ENCODE results near the gene PRAMEF18. TPM values are rescaled to one million over a fixed set of nuclear protein-coding genes. Genes with fewer than 3 reads are reported as not detected.
"Not testable (repeated sequence)": the region's sequence is repeated elsewhere in the genome, so short reads cannot be mapped to it uniquely, and the experiment has no call there.

PRAMEF18 gene
- total RNA-seq: not detected in 2 replicates
- long read RNA-seq: 0 reads

- DNase-seq (ENCODE audit: low read depth, low spot score); H3K4me3 Mint-ChIP-seq; H3K27ac Mint-ChIP-seq (ENCODE audit: unreplicated experiment); H3K4me1 Mint-ChIP-seq; H3K36me3 Mint-ChIP-seq (ENCODE audit: low read depth); H3K27me3 Mint-ChIP-seq (ENCODE audit: low read depth): not testable (repeated sequence)
- H3K9me3 Mint-ChIP-seq: peaks cover 14% of the 10 kb centered on the region
Observed at GRCh38 chr1:13225675-13226204, at the start of gene PRAMEF18. TSS of gene PRAMEF18 (minus strand) at chr1:13226154. CDS start at chr1:13226106, 48 bp downstream.

GRCh38 chr1:13265124-13265523, 39.2 kb upstream of the PRAMEF18 start:
- not testable (repeated sequence) for H3K9me3 Mint-ChIP-seq; H3K4me1 Mint-ChIP-seq; H3K4me3 Mint-ChIP-seq; H3K36me3 Mint-ChIP-seq (ENCODE audit: low read depth); H3K27ac Mint-ChIP-seq (ENCODE audit: unreplicated experiment); DNase-seq (ENCODE audit: low read depth, low spot score); H3K27me3 Mint-ChIP-seq (ENCODE audit: low read depth)

GRCh38 chr1:13253898-13254297, 27.9 kb upstream of the PRAMEF18 start, which contains the start of gene PRAMEF5:
TSS of gene PRAMEF5 (plus strand) at chr1:13254198. CDS start at chr1:13259269, 5,071 bp downstream.
- H3K4me1 Mint-ChIP-seq; H3K36me3 Mint-ChIP-seq (ENCODE audit: low read depth); H3K27me3 Mint-ChIP-seq (ENCODE audit: low read depth): not testable (repeated sequence)

GRCh38 chr1:13247122-13247521, 21.2 kb upstream of the PRAMEF18 start:
- H3K27me3 Mint-ChIP-seq (ENCODE audit: low read depth); H3K4me1 Mint-ChIP-seq; H3K27ac Mint-ChIP-seq (ENCODE audit: unreplicated experiment); DNase-seq (ENCODE audit: low read depth, low spot score); H3K4me3 Mint-ChIP-seq: not testable (repeated sequence)
- Mint-ChIP-seq H3K9me3 (peaks cover 14% of the 10 kb centered on the region), H3K36me3 (ENCODE audit: low read depth) (peaks cover 10% of the 10 kb centered on the region)

More at GRCh38 chr1:13253898-13254297, 27.9 kb upstream of the PRAMEF18 start, which contains the start of gene PRAMEF5:
- H3K9me3 Mint-ChIP-seq; H3K4me3 Mint-ChIP-seq; H3K27ac Mint-ChIP-seq (ENCODE audit: unreplicated experiment); DNase-seq (ENCODE audit: low read depth, low spot score): not testable (repeated sequence)

GRCh38 chr1:13246554-13246871, 20.6 kb upstream of the PRAMEF18 start:
- H3K27me3 Mint-ChIP-seq (ENCODE audit: low read depth); H3K27ac Mint-ChIP-seq (ENCODE audit: unreplicated experiment); DNase-seq (ENCODE audit: low read depth, low spot score); H3K4me3 Mint-ChIP-seq; H3K4me1 Mint-ChIP-seq: not testable (repeated sequence)
- Mint-ChIP-seq H3K9me3 (peaks cover 14% of the 10 kb centered on the region), H3K36me3 (ENCODE audit: low read depth) (peaks cover 10% of the 10 kb centered on the region)

GRCh38 chr1:13245841-13246553, 20.0 kb upstream of the PRAMEF18 start:
- H3K27me3 Mint-ChIP-seq (ENCODE audit: low read depth); DNase-seq (ENCODE audit: low read depth, low spot score); H3K4me1 Mint-ChIP-seq; H3K4me3 Mint-ChIP-seq; H3K27ac Mint-ChIP-seq (ENCODE audit: unreplicated experiment): not testable (repeated sequence)
- Mint-ChIP-seq H3K36me3 (ENCODE audit: low read depth) (peaks cover 10% of the 10 kb centered on the region), H3K9me3 (peaks cover 14% of the 10 kb centered on the region)

GRCh38 chr1:13243536-13244263, 17.7 kb upstream of the PRAMEF18 start:
- peaks cover 10% of the 10 kb centered on the region for H3K36me3 Mint-ChIP-seq (ENCODE audit: low read depth)
- not testable (repeated sequence) for DNase-seq (ENCODE audit: low read depth, low spot score); H3K4me1 Mint-ChIP-seq; H3K27me3 Mint-ChIP-seq (ENCODE audit: low read depth); H3K27ac Mint-ChIP-seq (ENCODE audit: unreplicated experiment); H3K4me3 Mint-ChIP-seq
- H3K9me3 Mint-ChIP-seq: peaks cover 16% of the 10 kb centered on the region

GRCh38 chr1:13239633-13240032, 13.7 kb upstream of the PRAMEF18 start:
- not testable (repeated sequence) for H3K27ac Mint-ChIP-seq (ENCODE audit: unreplicated experiment); H3K27me3 Mint-ChIP-seq (ENCODE audit: low read depth); H3K36me3 Mint-ChIP-seq (ENCODE audit: low read depth); DNase-seq (ENCODE audit: low read depth, low spot score); H3K4me1 Mint-ChIP-seq; H3K4me3 Mint-ChIP-seq; H3K9me3 Mint-ChIP-seq

- not testable (repeated sequence) for H3K4me3 Mint-ChIP-seq; H3K4me1 Mint-ChIP-seq; H3K9me3 Mint-ChIP-seq; H3K27me3 Mint-ChIP-seq (ENCODE audit: low read depth); DNase-seq (ENCODE audit: low read depth, low spot score); H3K36me3 Mint-ChIP-seq (ENCODE audit: low read depth); H3K27ac Mint-ChIP-seq (ENCODE audit: unreplicated experiment)
Observed at GRCh38 chr1:13237572-13237971, 11.6 kb upstream of the PRAMEF18 start.

- not testable (repeated sequence) for H3K4me1 Mint-ChIP-seq; DNase-seq (ENCODE audit: low read depth, low spot score); H3K27me3 Mint-ChIP-seq (ENCODE audit: low read depth); H3K27ac Mint-ChIP-seq (ENCODE audit: unreplicated experiment); H3K4me3 Mint-ChIP-seq
- Mint-ChIP-seq H3K9me3 (peaks cover 15% of the 10 kb centered on the region), H3K36me3 (ENCODE audit: low read depth) (peaks cover 11% of the 10 kb centered on the region)
Observed at GRCh38 chr1:13234057-13234456, 8.1 kb upstream of the PRAMEF18 start.

GRCh38 chr1:13232056-13232455, 6.1 kb upstream of the PRAMEF18 start:
- H3K27ac Mint-ChIP-seq (ENCODE audit: unreplicated experiment); H3K4me1 Mint-ChIP-seq; DNase-seq (ENCODE audit: low read depth, low spot score); H3K4me3 Mint-ChIP-seq; H3K27me3 Mint-ChIP-seq (ENCODE audit: low read depth): not testable (repeated sequence)
- peaks cover 11% of the 10 kb centered on the region for H3K36me3 Mint-ChIP-seq (ENCODE audit: low read depth)
- peaks cover 15% of the 10 kb centered on the region for H3K9me3 Mint-ChIP-seq

- not testable (repeated sequence) for H3K4me1 Mint-ChIP-seq; H3K27me3 Mint-ChIP-seq (ENCODE audit: low read depth); H3K27ac Mint-ChIP-seq (ENCODE audit: unreplicated experiment); H3K4me3 Mint-ChIP-seq; DNase-seq (ENCODE audit: low read depth, low spot score)
- peaks cover 12% of the 10 kb centered on the region for H3K36me3 Mint-ChIP-seq (ENCODE audit: low read depth)
- peaks cover 16% of the 10 kb centered on the region for H3K9me3 Mint-ChIP-seq
Observed at GRCh38 chr1:13231061-13231750, 5.3 kb upstream of the PRAMEF18 start.

GRCh38 chr1:13230601-13231000, 4.6 kb upstream of the PRAMEF18 start:
- DNase-seq (ENCODE audit: low read depth, low spot score); H3K4me3 Mint-ChIP-seq; H3K4me1 Mint-ChIP-seq; H3K27ac Mint-ChIP-seq (ENCODE audit: unreplicated experiment); H3K27me3 Mint-ChIP-seq (ENCODE audit: low read depth): not testable (repeated sequence)
- Mint-ChIP-seq H3K9me3 (peaks cover 18% of the 10 kb centered on the region), H3K36me3 (ENCODE audit: low read depth) (peaks cover 14% of the 10 kb centered on the region)
